ENCODE data around the gene EIF4A2.

EIF4A2 gene

DNA sequence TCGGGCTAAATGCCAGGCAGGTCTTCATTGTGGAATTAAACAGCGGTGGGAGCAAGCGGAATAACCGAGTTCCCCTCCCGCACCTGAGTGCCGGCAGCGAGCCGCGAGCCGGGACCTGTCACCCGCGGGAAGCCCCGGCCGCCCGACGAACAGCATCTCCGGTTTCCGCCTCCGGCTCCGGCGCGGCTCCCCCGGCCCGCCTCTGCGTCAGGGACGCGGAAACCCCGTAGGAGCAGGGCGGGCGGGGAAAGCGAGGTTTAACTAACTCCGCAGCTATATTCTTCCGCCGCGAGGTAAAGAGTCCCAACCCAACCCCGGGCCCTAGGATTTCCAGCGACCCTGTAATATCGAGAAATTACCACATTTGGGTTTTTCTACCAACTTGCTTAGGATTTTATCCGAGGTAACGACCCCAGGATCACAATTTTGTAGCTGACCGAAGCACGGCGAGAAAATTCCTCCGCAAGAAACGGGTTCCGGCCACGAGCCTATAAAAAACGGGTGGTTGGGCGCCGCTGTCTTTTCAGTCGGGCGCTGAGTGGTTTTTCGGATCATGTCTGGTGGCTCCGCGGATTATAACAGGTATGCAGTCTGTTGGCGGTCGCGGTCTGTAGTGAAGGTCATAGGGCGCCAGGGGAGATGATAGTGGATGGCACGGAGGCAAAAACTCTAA, at the start of gene EIF4A2:
TSS of gene EIF4A2 (plus strand) at position 520 of the 673 bp plus-strand sequence. CDS start at position 554, 34 bp downstream.
- peak; percentile 89 to 91 for DNase-seq

DNA sequence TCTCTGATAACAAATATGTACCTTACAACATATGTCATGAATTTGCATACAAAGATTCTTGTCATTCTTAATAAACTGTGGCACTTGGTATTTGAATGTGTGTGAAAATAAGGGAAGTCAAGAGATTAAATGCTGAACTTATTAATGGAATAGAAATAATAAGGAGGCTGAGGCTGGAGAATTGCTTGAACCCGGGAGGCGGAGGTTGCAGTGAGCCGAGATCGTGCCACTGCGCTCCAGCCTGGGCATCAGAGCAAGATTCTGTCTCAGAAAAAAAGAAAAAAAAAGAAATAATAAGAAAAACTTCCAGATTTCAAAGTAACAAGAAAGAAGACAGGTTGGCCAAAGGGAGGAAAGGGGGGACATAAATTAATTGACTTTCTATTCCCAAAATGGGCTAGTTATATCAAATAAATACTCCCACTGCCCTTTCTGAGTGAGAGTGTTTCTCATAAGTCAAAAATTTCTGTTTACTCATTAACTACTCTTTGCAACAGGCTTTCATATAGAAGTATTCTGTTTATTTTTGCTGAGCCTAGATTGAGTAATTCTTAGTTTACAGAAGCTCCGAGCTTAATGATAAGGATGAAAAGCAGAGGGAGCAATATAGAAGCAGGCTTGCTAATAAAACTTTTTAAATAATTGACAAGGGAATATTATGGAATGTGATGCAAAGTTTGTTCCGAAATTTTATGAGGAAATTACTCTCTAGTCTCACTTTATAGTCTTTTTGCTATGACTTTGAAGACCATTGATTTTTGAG, 40.6 kb upstream of the EIF4A2 start:
- no peak for DNase-seq

DNA sequence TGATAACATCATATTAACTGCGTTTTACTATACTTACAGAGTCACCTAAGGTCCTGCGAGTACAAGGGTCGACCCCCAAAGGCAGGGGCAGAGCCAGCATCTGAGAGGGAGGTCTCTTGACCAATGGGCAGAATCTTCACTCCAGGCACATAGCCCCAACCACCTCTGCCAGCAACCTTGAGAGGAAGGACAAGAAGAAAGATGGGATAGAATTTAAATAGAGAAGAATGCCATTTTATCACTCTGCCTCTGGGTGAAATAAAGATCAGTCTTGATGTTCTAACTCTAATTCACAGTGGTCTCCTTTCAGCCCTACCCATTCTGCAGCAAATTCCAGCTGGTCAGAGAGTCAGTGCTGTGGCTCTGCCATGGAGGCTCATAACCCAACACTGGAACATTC, 39.7 kb upstream of the EIF4A2 start:
- no peak for DNase-seq

DNA sequence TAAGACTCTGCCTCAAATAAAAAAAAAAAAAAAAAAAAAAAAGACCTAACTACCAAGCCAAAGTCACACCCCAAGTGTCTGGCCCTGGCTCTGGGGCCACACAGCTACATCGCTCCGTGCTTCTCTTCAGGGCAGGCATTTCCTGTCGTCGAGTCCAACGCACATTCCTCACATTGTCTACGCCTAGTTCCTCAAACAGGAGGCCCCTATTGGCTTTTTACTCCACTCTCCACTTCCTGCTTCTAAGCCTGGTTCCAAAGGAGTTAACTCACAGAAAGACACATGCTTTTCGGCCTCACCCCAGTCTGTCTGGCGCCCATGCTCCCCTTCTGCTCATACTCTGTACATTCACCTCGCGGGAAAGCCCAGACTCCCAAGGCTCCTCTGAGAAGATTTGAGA, 37.4 kb upstream of the EIF4A2 start:
- DNase-seq, result no peak

DNA sequence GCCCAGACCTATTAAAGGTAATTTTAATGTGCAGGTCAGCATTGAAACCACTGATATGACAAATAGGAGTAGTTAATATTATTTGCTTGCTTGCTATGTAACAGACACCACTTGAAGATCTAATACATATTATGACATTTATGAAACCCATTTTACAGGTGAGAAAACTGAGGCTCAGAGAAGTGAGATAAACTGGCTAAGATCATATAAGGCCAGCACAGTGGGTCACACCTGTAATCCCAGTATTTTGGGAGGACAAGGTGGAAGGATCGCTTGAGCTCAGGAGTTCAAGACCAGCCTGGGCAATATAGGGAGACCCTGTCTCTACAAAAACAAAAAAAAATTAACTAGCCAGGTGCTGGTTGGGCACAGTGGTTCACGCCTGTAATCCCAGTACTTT, 33.1 kb upstream of the EIF4A2 start:
- no peak for DNase-seq

DNA sequence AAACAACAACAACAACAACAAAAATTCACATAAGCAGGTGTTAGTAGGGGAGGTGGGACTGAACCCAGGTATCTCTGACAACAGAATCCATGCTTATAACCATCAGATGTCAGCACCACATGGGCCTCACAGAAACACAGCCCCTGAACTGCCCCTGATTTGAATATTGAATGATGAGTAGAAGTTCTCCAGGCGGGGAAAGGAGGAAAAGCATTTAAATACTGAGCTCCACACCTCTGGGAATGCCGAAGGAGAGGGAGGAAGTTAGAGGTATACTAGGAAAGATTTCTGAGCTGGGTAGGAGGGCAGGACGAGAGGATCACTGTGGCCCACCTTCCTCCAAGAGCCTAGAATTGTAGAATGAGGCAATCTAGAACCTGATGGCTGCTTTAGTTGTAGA, 31.9 kb upstream of the EIF4A2 start:
- DNase-seq, result no peak

DNA sequence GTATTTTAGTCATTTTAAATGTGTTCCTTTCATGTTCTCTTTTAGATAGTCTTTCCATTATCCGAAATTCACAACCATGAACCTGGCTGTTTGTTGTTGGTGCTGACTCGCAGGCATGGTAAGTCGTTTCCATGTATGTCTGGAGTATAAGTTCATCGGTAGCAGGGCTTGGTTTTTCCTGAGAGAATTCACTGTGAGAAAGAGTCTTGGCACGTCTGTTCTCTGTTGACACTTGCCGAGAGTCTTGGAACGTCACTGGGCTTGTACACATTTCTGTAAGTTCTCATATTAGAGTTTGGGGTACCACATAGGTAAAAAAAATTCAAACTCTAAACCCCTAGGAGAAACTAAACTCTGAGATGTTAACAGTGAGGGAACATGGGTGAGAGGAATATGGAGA, 29.4 kb upstream of the EIF4A2 start:
- no peak for DNase-seq

DNA sequence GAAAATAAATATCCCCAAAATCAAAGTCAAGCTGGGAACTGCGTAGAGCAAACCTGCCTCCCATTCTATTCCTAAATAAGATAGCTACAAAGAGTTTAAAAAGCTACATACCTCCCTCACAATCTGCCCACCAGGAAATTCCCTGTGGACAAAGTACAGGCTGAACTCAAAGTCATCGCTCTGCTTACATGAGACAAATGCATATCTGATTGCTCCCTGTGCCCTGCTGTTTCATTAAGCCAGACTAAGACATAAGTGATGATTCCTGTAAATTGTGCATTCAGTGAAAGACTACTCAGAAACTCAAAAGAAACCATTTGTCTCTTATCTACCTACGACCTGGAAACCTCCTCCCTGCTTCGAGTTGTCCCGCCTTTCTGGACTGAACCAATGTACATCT, 28.5 kb upstream of the EIF4A2 start:
- DNase-seq, result no peak

DNA sequence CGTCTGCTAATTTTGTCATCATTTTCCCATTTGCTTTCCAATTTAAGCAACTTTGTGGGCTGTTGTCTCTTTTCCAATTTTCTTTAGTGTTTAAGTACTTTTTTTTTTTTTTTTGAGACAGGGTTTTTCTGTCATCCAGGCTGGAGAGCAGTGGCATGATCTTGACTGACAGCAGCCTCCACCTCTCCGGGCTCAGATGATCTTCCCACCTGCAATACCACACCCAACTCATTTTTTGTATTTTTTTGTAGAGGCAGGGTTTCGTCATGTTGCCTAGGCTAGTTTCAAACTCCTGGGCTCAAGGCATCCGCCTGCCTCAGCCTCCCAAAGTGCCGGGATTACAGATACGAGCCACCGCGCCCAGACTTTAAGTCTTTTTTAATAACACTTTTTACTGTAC, 26.2 kb upstream of the EIF4A2 start:
- no peak for DNase-seq

DNA sequence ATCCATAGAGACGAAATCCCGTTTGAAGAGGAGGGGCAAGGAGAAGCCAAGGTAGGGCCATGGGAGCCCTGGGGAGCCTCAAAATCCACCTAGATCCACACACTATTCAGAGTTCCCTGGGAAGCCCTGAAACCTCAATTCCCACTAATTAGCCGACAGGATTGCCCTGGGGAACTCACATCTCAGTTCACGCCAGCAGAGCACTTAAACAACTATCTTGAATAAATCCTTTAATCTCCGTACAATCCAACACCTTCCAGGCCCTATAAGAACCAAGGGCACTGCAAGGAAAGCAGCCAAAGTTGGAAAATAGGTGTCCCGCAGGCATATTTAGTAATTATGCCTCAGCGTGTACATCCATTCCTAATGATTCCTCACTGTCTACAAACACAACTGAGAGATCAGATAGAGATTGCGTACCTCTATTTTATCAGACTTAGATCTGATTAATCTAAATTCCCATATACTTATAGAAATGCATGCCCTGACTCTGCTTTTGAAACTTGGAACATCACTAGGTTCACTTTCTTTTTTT, 25.6 kb upstream of the EIF4A2 start:
- no peak for DNase-seq

DNA sequence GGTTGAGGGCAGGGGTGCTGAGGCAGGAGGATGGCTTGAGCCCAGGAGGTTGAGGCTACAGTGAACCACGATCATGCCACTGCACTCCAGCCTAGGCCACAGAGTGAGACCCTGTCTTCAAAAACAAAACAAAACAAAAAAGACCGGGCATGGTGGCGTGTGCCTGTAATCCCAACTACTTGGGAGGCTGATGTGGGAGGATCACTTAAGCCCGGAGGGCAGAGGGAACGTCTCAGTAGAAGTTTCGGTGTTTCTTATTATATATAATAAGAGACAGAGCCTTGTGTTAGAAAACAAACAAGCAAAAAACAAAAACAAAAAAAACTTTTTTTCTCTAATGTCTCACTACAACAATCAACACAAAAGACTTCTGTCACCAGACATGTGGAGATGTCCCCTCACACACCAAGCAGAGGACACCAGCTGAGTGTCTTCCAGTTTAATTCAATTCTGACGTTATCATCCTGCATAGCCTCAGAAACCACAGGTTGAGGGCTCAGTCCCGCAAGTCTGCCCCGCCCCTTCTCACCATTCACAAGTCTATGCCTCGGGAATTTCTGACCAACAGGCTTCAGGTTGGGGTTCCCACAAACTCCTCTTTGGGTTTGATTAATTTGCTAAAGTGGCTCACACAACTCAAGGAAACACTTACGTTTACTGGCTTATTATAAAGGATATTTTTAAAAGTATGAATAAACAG, 24.0 kb upstream of the EIF4A2 start:
- DNase-seq, result no peak

DNA sequence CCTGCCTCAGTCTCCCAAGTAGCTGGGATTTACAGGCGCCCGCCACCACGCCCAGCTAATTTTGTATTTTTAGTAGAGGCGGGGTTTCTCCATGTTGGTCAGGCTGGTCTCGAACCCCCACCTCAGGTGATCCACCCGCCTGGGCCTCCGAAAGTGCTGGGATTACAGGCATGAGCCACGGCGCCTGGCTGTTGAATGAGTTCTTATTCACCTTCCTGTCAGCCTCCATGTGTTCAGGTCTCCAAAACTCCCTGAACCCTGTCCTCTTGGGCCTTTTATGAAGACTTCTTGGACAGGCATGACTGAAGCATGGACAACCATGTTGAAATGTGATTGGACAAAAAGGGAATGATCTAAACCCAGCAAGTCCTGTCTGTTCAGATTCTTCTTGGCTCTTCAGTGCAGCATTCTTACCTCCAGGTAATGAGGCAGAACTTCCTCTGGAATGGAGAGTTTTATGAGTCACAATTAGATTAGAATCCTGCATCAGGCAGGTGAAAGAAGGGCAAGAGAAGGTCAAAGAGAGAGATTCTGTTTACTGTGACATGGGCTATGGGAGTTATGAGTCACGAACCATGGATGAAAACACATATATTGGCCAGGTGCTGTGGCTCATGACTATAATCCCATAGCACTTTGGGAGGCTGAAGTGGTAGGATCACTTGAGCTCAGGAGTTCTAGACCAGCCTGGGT, 23.1 kb upstream of the EIF4A2 start:
- no peak for DNase-seq

DNA sequence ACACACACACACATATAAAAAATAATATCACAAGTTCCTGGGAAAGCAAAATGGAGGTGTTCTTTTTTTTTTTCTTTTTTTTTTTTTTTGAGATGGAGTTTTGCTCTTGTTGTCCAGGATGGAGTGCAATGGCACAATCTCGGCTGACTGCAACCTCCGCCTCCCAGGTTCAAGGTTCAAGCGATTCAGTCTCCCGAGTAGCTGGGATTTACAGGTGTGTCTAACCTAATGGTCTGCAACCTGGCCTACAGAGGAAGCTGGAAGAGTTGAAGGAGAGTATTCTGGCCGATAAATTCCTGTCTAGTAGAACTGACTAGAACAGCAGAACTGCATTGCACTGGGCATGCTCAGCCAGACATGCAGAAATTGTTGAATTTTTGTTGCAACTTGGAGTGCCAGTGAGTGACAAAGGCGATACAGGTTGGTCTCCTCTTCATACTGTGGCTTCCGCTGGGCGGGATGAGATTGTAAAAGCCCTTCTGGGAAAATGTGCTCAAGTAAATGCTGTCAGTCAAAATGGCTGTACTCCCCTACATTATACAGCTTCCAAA, 22.4 kb upstream of the EIF4A2 start:
- no peak for DNase-seq

DNA sequence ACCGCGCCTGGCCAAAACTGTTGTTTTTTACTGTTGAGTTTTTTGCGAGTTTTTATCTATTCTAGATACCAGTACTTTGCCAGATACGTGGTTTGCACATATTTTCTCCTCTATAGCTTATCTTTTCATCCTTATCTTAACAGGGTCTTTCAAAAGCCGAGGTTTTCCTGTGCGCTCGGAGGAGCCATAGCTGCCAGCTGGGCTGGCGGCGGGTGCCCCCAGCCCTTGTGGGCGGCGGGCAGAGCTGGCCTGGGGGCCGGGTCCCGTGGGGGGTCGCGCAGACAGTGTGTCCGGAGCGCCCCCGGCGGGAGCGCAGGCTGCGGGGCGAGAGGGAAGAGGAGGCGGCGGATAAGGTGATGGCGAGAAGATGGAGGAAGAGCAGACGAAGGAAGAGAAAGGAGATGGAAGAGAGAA, 11.1 kb upstream of the EIF4A2 start:
- peak in 1 of 2 experiments; percentile 20 for DNase-seq

DNA sequence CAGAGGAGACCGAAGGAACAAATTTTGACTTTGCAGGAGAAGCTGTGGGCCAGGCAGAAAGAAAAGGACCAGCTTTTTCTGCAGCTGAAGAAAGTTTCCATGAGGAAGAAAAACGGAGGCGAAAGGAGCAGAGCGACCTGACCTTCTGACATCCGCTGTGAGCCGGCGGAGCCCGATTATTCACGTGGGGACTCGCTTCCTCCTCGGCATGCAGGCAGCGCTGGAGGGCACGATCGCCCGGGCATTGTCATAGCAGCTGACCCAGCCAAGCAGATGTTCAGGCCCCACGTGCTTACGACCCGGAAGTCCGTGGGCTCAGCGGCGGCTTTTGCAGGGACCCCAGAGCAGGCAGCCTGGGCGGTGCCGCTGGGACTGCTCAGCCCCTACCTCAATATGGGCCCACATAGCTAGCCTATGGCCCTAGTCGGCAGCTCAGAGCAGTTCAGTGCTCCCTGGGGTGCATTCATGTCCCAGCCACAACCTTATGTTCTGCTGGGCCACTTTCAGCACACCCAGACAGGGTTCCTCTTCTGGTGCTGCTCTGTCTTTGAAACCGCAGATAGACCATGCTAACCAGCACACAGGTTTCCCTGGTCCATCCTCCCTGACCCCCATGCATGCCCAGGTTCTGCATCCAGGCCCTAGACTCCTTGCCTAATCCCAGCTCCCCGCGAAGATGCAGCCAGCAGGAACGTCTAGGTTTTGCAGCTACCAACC, 10.5 kb upstream of the EIF4A2 start:
- peak; percentile 57 to 63 for DNase-seq

DNA sequence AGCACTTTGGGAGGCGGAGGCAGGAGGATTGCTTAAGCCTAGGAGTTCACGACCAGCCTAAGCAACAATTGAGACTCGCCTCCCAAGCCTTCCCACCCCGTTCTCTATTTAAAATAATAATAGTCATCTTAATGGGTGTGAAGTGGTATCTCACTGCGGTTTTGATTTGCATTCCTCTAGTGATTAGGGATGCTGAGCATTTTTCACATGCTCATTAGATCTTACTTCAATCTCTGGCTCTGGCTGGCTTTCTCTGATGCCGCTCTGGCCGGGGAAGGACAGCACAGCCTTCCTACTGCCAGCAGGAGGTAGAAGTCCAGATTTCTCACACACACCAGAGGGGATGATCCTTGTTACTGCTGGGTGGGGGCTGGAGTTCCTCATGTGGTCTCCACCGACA, 7.4 kb upstream of the EIF4A2 start:
- DNase-seq, result no peak

DNA sequence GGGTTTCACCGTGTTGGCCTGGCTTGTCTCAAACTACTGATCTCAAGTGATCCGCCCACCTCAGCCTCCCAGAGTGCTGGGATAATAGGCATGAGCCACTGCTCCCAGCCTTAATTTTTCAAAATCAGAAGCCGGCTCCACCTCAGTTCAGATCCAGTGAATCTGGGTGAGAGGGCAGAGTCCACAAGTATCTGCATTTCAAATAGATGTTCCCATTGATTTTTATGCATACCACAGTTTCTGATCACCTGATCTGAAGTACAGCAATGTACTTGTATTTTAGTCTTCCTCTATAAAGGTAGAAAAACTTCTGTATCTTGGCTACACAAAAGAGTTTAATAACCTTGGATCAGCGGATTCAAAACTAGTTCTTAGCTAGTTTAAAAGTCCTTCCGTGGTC, 4.2 kb upstream of the EIF4A2 start:
- no peak for DNase-seq

DNA sequence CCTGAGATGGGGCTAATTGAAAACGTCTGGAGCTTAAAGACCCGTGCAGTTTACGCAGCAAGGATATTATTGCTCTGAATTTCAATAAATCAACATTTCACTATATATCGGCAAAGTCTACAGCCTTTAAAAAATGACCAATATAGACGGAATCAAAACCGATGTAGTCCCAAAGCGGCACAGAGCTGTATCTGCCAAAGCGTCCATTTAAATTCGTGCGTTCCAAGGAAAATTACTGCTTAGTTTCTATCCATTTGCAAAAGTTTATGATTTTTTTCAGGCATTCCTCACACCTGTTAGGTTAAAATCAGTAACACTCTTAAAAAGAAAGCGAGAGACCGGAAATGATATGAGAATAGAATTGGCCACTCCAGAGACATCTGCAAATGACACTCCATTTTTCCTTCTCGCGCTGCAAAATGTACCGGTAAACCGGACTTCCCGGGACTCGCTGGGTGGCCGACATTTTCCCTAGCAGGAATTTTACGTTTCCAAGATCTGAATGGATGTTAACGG, 777 bp upstream of the EIF4A2 start:
- no peak for DNase-seq

DNA sequence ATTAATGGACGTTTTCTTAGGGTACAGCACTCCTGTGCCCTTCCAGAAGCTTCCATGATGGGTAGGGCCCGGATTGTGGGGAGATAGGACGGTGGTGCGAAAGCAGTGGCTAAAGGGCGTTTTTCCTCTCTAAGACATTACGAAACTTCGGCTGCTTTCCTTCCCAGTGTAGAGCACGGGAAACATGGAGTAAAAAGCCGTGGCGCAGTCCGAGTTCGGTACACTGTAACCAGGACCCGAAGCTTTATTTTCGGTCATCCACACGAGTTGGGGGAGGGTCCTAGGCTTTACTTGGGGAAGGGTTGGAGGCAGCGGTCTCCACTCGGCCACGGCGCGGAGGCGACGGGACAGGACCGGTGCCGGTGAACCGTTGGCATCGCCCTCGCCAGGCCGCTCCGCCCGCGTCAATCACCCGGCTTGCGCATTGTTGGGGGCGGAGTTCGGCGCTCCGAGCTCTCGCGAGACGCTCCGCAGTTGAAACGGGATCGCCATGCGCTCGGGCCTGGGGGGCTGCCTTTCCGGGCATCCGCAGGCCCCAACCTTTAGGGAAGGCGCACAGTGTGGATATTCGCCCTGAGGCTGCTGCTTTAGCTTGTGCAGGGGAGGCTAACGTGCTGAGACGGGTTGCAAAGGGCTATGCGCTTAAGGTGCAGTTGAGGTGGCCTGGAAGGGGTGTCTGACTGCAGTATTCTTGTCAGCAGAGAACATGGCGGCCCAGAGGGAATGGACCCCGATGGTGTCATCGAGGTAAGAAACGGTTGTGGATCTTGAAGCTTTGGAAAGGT, 546 bp downstream of the EIF4A2 start:
- peak; percentile 70 to 75 for DNase-seq

DNA sequence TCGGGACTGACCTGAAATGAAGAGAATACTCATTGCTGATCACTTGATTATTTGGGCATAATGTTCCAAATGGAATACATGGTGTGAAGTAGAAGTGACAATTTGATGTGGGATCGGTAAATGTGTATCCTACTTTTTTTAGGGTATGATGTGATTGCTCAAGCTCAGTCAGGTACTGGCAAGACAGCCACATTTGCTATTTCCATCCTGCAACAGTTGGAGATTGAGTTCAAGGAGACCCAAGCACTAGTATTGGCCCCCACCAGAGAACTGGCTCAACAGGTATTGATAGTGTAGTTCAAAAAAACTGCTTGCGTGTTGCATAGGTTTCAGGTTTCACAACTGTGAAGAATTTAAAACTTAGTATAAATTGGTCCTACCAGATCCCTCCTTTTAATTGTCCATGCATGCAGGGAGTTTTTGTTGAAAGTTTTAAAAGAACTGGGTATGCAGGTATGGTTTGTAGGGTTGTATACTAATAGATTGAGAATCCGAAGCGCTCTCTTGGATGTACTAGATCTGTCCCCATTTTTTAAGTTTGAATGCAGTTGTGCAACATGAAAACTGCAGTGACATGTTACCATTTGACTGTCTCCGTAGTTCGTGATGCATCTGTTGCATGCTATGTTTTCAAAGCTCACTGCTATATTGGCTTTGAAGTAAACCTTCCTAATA, 1.6 kb downstream of the EIF4A2 start:
- no peak for DNase-seq
